Upper lobe of left lung (tissue), 6 donors: Measurements from ENCODE around the gene DHX38. TPM values are rescaled to one million over a fixed set of nuclear protein-coding genes. Genes with fewer than 3 reads are reported as not detected.

Experiments
- ATAC-seq, 2 donors: fragments of 200-7000 bp; cut with Tn5 transposase; one replicate each; pipeline ENCODE4 v1.9.1; 2022; ENCODE audit warnings: mild to moderate bottlenecking in 2 of 2, moderate library complexity in 2 of 2; ENCODE audit not compliant: low FRiP score in 2 of 2
- DNase-seq, 2 donors: peaks; one replicate each; pipeline ENCODE4 v3.0.0-alpha.2; 2019 to 2020
- H3K27ac ChIP-seq, 4 donors: fragments of 200-600 bp; sonication (generic); one replicate each; pipeline ENCODE4 v1.5.1; 2016 to 2019
- H3K27me3 ChIP-seq, 4 donors: fragments of 200-600 bp; sonication (generic); one replicate each; pipeline ENCODE4 v1.5.1; 2017 to 2019
- H3K36me3 ChIP-seq, 4 donors: fragments of 200-600 bp; sonication (generic); one replicate each; pipeline ENCODE4 v1.5.1; 2016 to 2019
- H3K4me1 ChIP-seq, 4 donors: fragments of 200-600 bp; sonication (generic); one replicate each; pipeline ENCODE4 v1.5.1; 2018 to 2019
- H3K4me3 ChIP-seq, 4 donors: fragments of 200-600 bp; sonication (generic); one replicate each; pipeline ENCODE4 v1.5.1; 2017 to 2019; ENCODE audit warnings: mild to moderate bottlenecking in 2 of 4, moderate library complexity in 1 of 4
- H3K9me3 ChIP-seq, 4 donors: fragments of 200-600 bp; sonication (generic); one replicate each; pipeline ENCODE4 v1.5.1; 2018 to 2019
- EP300 ChIP-seq, 4 donors: sonication (generic); formaldehyde crosslinking; IDR thresholded peaks; one replicate each; pipeline ENCODE4 v1.5.1; 2017; ENCODE audit warnings: antibody characterized with exemption in 4 of 4, control low read depth in 2 of 4
- POLR2A ChIP-seq, 4 donors: fragments of 450-650 bp; IDR thresholded peaks; one replicate each; pipeline ENCODE4 v1.5.1; 2016 to 2017; ENCODE audit warnings: antibody characterized with exemption in 4 of 4, mild to moderate bottlenecking in 2 of 4
- POLR2AphosphoS5 ChIP-seq, 2 donors: sonication (generic); formaldehyde crosslinking; IDR thresholded peaks; one replicate each; pipeline ENCODE4 v1.5.1; 2017; ENCODE audit warnings: antibody characterized with exemption in 2 of 2
- WGBS, 2 donors: methylation state at CpG; one replicate each; pipeline ENCODE4 v1.1.5; 2017 to 2018; 5-methylcytosine and 5-hydroxymethylcytosine counted together
- total RNA-seq, 6 donors: library from RNA; depleted of rRNA in 4 of 6; stranded (reverse); fragments of >200 nt in 4 of 6; gene quantifications; one replicate each; pipeline versions ENCODE4 v1.1.0 to v1.2.1, GENCODE V29; 2016 to 2021
- TF ChIP-seq, protein P1 (sequence below), 6 experiments: fragments of 450-650 bp in 4 of 6; fragments of 200-600 bp in 2 of 6; sonication (generic) in 2 of 6; IDR thresholded peaks; one replicate each; pipeline ENCODE4 v1.5.1; 2016 to 2019; ENCODE audit warnings: antibody characterized with exemption in 6 of 6
- donor health status: DM: no; HTN: no; CAD: no; lungs with moderate emphysema.
- donor health status: DM: no; HTN: yes; CAD: no; lungs with severe emphysema.

DHX38 gene
- total RNA-seq, 6 donors from 2014 or later = 45.9 to 211 (median 76.8) TPM

DNA sequence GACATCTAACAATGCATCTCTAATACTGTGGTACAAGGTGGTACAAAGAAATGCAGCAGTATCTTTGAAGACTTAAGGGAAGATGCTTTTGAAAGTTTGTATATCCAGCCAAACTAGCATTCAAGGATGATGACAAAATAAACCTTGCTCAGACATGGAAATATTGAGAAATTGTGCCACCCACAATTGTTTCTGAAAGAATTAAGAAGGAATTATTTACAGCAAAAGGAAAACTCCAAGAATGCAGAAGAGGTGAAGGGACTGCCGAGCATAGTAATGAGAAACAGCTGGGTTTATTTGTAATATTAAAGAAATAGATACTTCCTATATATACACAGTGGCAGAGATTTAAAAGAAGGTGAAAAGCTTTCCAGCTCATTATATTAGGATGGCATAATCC, 48.8 kb downstream of the DHX38 start:
- Histone ChIP-seq H3K36me3 (no peaks in the 10 kb centered on the region), H3K9me3 (peaks cover 0 to 3% (median 0%) of the 10 kb centered on the region in 4 donors), H3K4me1 (no peaks in the 10 kb centered on the region), H3K27me3 (no peaks in the 10 kb centered on the region), H3K4me3 (no peak overlapping the region), H3K27ac (no peak overlapping the region)
- 72 to 84% methylated on average over 1 of the region's 1 CpG for WGBS, 2 donors
- TF ChIP-seq POLR2AphosphoS5 (IDR thresholded peaks at IDR 0.05) = no peak
- no peak for TF ChIP-seq EP300 (IDR thresholded peaks at IDR 0.05)
- TF ChIP-seq, protein P1, sequence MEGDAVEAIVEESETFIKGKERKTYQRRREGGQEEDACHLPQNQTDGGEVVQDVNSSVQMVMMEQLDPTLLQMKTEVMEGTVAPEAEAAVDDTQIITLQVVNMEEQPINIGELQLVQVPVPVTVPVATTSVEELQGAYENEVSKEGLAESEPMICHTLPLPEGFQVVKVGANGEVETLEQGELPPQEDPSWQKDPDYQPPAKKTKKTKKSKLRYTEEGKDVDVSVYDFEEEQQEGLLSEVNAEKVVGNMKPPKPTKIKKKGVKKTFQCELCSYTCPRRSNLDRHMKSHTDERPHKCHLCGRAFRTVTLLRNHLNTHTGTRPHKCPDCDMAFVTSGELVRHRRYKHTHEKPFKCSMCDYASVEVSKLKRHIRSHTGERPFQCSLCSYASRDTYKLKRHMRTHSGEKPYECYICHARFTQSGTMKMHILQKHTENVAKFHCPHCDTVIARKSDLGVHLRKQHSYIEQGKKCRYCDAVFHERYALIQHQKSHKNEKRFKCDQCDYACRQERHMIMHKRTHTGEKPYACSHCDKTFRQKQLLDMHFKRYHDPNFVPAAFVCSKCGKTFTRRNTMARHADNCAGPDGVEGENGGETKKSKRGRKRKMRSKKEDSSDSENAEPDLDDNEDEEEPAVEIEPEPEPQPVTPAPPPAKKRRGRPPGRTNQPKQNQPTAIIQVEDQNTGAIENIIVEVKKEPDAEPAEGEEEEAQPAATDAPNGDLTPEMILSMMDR (IDR thresholded peaks at IDR 0.05) = no peak
- no peak for TF ChIP-seq POLR2A (IDR thresholded peaks at IDR 0.05)
- ATAC-seq (no peak), DNase-seq (no peak)

DNA sequence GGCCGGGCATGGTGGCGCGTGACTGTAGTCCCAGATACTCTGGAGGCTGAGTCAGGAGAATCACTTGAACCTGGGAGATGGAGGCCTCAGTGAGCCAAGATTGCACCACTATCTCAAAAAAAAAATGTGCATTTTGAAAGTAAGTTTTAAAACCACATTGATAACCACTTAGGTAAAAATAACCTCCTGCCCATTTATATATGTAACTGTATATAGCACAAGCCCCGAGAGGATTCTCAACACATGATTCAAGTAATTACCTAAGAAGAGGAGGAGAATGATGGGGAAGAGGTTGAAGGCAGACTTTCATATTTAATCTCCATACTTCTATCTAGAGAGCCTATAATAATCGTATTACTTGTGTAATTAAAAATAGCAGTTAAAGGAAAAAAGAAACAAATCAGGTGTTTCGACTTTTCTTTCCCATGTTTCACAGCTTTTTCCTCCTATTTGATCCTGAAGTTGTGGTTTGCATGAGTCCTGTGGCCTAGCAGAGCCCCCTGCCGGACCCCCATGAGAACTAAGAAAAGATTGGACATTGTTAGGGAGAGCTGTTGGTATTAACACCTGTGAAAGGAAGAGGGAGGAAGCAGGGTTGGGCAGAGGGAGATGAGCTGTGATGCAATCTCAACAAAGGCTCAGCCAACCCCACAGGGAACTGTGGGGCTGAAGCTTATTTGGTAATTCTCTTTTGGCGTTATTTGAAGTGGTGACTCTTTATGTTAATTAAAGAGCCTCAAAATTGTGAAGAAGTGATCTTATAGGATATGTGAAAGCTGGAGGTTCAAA, 56.2 kb downstream of the DHX38 start:
- ATAC-seq (no peak), DNase-seq (no peak)
- no peaks in the 10 kb centered on the region for H3K27me3 ChIP-seq
- H3K36me3 ChIP-seq = no peaks in the 10 kb centered on the region
- peaks cover 0 to 3% (median 0%) of the 10 kb centered on the region in 4 donors for H3K9me3 ChIP-seq
- H3K27ac ChIP-seq = no peak overlapping the region
- H3K4me3 ChIP-seq = no peak overlapping the region
- H3K4me1 ChIP-seq = no peaks in the 10 kb centered on the region
- TF ChIP-seq POLR2AphosphoS5 (IDR thresholded peaks at IDR 0.05) (no peak), POLR2A (IDR thresholded peaks at IDR 0.05) (no peak), EP300 (IDR thresholded peaks at IDR 0.05) (no peak)
- TF ChIP-seq, protein P1 (IDR thresholded peaks at IDR 0.05) = no peak
- 74 to 75% methylated on average over 8 of the region's 8 CpGs for WGBS, 2 donors

DNA sequence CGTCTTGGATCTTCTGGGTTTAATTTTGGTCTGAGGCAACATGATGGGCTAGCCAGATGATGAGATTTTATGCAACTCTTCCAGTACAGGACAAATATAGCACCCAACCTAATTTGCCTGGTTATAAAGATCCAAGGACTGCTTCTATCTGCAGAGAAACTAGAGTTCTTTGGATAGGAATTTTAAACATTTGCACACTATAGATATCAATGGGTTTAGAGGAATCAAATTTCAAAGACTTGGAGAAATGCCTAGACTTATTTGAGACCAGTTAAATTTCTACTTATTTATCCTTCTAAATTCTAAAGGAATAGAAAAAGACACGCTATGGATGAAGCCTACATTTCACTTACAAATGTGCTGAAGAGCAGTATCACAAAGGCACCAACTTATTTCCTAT, 65.7 kb downstream of the DHX38 start:
- Histone ChIP-seq H3K4me3 (no peak overlapping the region), H3K4me1 (no peaks in the 10 kb centered on the region), H3K27ac (no peak overlapping the region), H3K36me3 (no peaks in the 10 kb centered on the region), H3K27me3 (no peaks in the 10 kb centered on the region), H3K9me3 (no peaks in the 10 kb centered on the region)
- ATAC-seq = no peak
- 49 to 55% methylated on average over 2 of the region's 2 CpGs for WGBS, 2 donors
- TF ChIP-seq, protein P1 (IDR thresholded peaks at IDR 0.05) = no peak
- TF ChIP-seq POLR2AphosphoS5 (IDR thresholded peaks at IDR 0.05) = no peak
- no peak for TF ChIP-seq EP300 (IDR thresholded peaks at IDR 0.05)
- no peak for TF ChIP-seq POLR2A (IDR thresholded peaks at IDR 0.05)
- DNase-seq = no peak

DNA sequence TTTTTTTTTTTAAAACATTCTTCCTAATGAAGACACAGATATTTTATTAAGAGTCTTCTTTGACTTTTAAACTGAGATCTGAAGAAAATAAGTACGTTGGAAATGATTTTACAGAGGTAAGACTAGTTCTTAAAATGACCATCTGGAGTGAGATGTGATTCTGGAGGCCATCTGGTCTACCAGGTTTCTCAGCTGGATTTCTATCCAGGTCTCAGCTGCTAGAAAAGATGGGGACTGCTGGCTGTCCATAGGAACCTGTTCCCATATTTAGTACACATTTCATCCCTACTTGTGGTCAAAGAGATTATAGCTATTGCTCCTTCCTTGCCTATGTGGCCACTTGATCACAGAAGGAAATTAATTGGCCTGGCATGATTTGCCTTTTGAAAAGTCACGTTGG, 66.2 kb downstream of the DHX38 start:
- Histone ChIP-seq H3K27me3 (no peaks in the 10 kb centered on the region), H3K4me1 (no peaks in the 10 kb centered on the region), H3K4me3 (no peak overlapping the region), H3K36me3 (no peaks in the 10 kb centered on the region), H3K9me3 (no peaks in the 10 kb centered on the region), H3K27ac (no peak overlapping the region)
- WGBS, 2 donors = 48 to 68% methylated on average over 2 of the region's 2 CpGs
- DNase-seq = no peak
- ATAC-seq = no peak
- TF ChIP-seq POLR2A (IDR thresholded peaks at IDR 0.05) = no peak
- TF ChIP-seq EP300 (IDR thresholded peaks at IDR 0.05) = no peak
- TF ChIP-seq, protein P1 (IDR thresholded peaks at IDR 0.05) = no peak
- TF ChIP-seq POLR2AphosphoS5 (IDR thresholded peaks at IDR 0.05) = no peak
